Neuronal stem cell (in vitro differentiated cells): Measurements from ENCODE around the gene ZNF566.
A peak's percentile ranks its signal among the peaks of the same experiment; 100 is the strongest.
"Not testable (repeated sequence)": the region's sequence is repeated elsewhere in the genome, so short reads cannot be mapped to it uniquely, and the experiment has no call there.

Experiments
- DNase-seq: peaks from one replicate; pipeline ENCODE4 v3.0.0-alpha.2; 2013; ENCODE audit warnings: low spot score
- H2AFZ ChIP-seq: one replicate; pipeline ENCODE4 v1.6.1; 2013; ENCODE audit warnings: mild to moderate bottlenecking, low read length, inconsistent platforms
- H2AK5ac ChIP-seq: 2 replicates; pipeline ENCODE4 v1.6.1; 2013; ENCODE audit warnings: low read depth, mild to moderate bottlenecking, inconsistent platforms, low read length, moderate library complexity, mixed read lengths
- H2BK120ac ChIP-seq: 2 replicates; pipeline ENCODE4 v1.6.1; 2013; ENCODE audit warnings: low read depth, mild to moderate bottlenecking, inconsistent platforms, low read length, moderate library complexity, mixed read lengths
- H2BK12ac ChIP-seq: one replicate; pipeline ENCODE4 v1.6.1; 2013; ENCODE audit warnings: low read length, inconsistent platforms
- H2BK15ac ChIP-seq: 2 replicates; pipeline ENCODE4 v1.6.1; 2013; ENCODE audit warnings: mild to moderate bottlenecking, low read length, inconsistent platforms, mixed read lengths
- H2BK5ac ChIP-seq: one replicate; pipeline ENCODE4 v1.6.1; 2013; ENCODE audit warnings: inconsistent platforms, mild to moderate bottlenecking, low read length, moderate library complexity
- H3K14ac ChIP-seq: one replicate; pipeline ENCODE4 v1.6.1; 2013; ENCODE audit warnings: low read length, inconsistent platforms
- H3K18ac ChIP-seq: 2 replicates; pipeline ENCODE4 v1.6.1; 2013; ENCODE audit warnings: low read length, inconsistent platforms
- H3K23ac ChIP-seq: 2 replicates; pipeline ENCODE4 v1.6.1; 2013; ENCODE audit warnings: low read depth, mild to moderate bottlenecking, mixed read lengths, low read length, inconsistent platforms; ENCODE audit not compliant: poor library complexity
- H3K27ac ChIP-seq: replicated peaks from 3 replicates; pipeline ENCODE4 v1.5.1; 2013; ENCODE audit warnings: low read length, inconsistent platforms
- H3K27me3 ChIP-seq, 3 experiments: 2 replicates each; pipeline ENCODE4 v1.6.1; 2013; ENCODE audit warnings: low read length in 3 of 3, mild to moderate bottlenecking in 2 of 3, inconsistent platforms in 1 of 3, low read depth in 1 of 3, mixed read lengths in 1 of 3, moderate library complexity in 1 of 3; ENCODE audit not compliant: control insufficient read depth in 3 of 3, insufficient read depth in 3 of 3
- H3K36me3 ChIP-seq, 2 donors: replicated peaks in 1 of 2; 2 replicates each; pipeline ENCODE4 v1.6.1; 2013; ENCODE audit warnings: low read length in 2 of 2; ENCODE audit not compliant: control insufficient read depth in 2 of 2, insufficient read depth in 2 of 2
- H3K4ac ChIP-seq: 2 replicates; pipeline ENCODE4 v1.6.1; 2013; ENCODE audit warnings: inconsistent platforms, mild to moderate bottlenecking, low read length, moderate library complexity
- H3K4me1 ChIP-seq, 2 donors: 1 replicate in 1 of 2; 2 replicates in 1 of 2; pipeline ENCODE4 v1.6.1; 2013; ENCODE audit warnings: low read length in 2 of 2, low read depth in 1 of 2; ENCODE audit not compliant: control insufficient read depth in 2 of 2, insufficient read depth in 1 of 2
- H3K4me2 ChIP-seq: one replicate; pipeline ENCODE4 v1.6.1; 2013; ENCODE audit warnings: mild to moderate bottlenecking, low read length, inconsistent platforms; ENCODE audit not compliant: insufficient read depth, poor library complexity, severe bottlenecking
- H3K4me3 ChIP-seq, 2 donors: 2 replicates each; pipeline ENCODE4 v1.5.1; 2013; ENCODE audit warnings: low read length in 2 of 2, mild to moderate bottlenecking in 2 of 2, inconsistent platforms in 1 of 2, moderate library complexity in 1 of 2
- H3K79me1 ChIP-seq: one replicate; pipeline ENCODE4 v1.6.1; 2013; ENCODE audit warnings: low read depth, mild to moderate bottlenecking, inconsistent platforms, low read length, moderate library complexity
- H3K9ac ChIP-seq: one replicate; pipeline ENCODE4 v1.6.1; 2013; ENCODE audit warnings: mild to moderate bottlenecking, low read depth, low read length, inconsistent platforms; ENCODE audit not compliant: poor library complexity
- H3K9me3 ChIP-seq, 2 donors: replicated peaks in 1 of 2; 2 replicates each; pipeline versions ENCODE3 to v1.6.1; 2013; ENCODE audit warnings: low read length in 2 of 2, mild to moderate bottlenecking in 2 of 2, inconsistent platforms in 1 of 2, low read depth in 1 of 2, mixed read lengths in 1 of 2, moderate library complexity in 1 of 2; ENCODE audit not compliant: control insufficient read depth in 2 of 2, insufficient read depth in 1 of 2
- H4K8ac ChIP-seq: one replicate; pipeline ENCODE4 v1.6.1; 2013; ENCODE audit warnings: low read depth, mild to moderate bottlenecking, inconsistent platforms, low read length, moderate library complexity
- H4K91ac ChIP-seq: one replicate; pipeline ENCODE4 v1.6.1; 2013; ENCODE audit warnings: low read length, low read depth, mild to moderate bottlenecking, inconsistent platforms; ENCODE audit not compliant: poor library complexity
- WGBS, 2 donors: extraction: QIAGEN DNeasy Blood & Tissue Kit; methylation state at CpG; one replicate each; pipeline ENCODE4 v1.1.7; 2013; ENCODE audit warnings: missing lambda C conversion rate in 2 of 2, mixed read lengths in 1 of 2; ENCODE audit not compliant: insufficient read length in 2 of 2, insufficient replicate concordance in 1 of 2; ENCODE audit errors: extremely low coverage in 2 of 2; 5-methylcytosine and 5-hydroxymethylcytosine counted together

The ZNF566 gene

DNA sequence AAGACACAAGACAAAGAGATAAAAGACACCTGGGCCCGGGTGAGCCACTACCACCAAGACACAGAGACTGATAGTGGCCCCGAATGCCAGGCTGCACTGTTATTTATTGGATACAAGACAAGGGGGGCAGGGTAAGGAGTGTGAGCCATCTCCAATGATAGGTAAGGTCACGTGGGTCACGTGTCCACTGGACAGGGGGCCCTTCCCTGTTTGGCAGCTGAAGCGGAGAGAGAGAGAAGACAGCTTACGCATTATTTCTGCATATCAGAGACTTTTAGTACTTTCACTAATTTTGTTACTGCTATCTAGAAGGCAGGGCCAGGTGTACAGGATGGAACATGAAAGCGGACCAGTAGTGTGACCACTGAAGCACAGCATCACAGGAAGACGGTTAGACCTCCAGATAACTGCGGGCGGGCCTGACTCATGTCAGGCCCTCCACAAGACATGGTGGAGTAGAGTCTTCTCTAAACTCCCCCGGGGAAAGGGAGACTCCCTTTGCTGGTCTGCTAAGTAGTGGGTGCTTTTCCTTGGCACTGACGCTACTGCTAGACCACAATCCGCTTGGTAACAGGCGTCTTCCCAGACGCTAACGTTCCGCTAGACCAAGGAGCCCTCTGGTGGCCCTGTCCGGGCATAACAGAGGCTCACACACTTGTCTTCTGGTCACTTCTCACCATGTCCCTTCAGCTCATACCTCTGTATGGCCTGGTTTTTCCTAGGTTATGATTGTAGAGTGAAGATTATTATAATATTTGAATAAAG is 3.5 kb upstream of the ZNF566 start:
- H2AK5ac ChIP-seq, H3K23ac ChIP-seq, H2BK120ac ChIP-seq, H3K14ac ChIP-seq, H2BK5ac ChIP-seq, H3K18ac ChIP-seq, H2AFZ ChIP-seq, H3K4me1 ChIP-seq, H4K8ac ChIP-seq, H3K36me3 ChIP-seq, H3K27ac ChIP-seq, H2BK12ac ChIP-seq, DNase-seq, H3K4me2 ChIP-seq, H3K4ac ChIP-seq, H3K9ac ChIP-seq, H3K4me3 ChIP-seq, H3K27me3 ChIP-seq, H4K91ac ChIP-seq, H2BK15ac ChIP-seq, H3K79me1 ChIP-seq: not testable (repeated sequence)
- peaks cover 19 to 20% of the 10 kb centered on the region in 2 donors for H3K9me3 ChIP-seq
- no CpG with 5 or more reads among the region's 18 CpGs for WGBS, 2 donors

GRCh38 chr19:36490846-36491245 is 1.5 kb upstream of the ZNF566 start:
- H3K4me3 ChIP-seq, H2BK120ac ChIP-seq, H3K4ac ChIP-seq, H3K23ac ChIP-seq, H3K14ac ChIP-seq, H2BK5ac ChIP-seq, H3K4me2 ChIP-seq, H4K8ac ChIP-seq, H3K79me1 ChIP-seq, H3K27ac ChIP-seq, H3K18ac ChIP-seq, H3K4me1 ChIP-seq, H3K27me3 ChIP-seq, H2AK5ac ChIP-seq, H4K91ac ChIP-seq, H2AFZ ChIP-seq, H3K36me3 ChIP-seq, H2BK15ac ChIP-seq, DNase-seq, H2BK12ac ChIP-seq, H3K9ac ChIP-seq: not testable (repeated sequence)
- H3K9me3 ChIP-seq, result peaks cover 4 to 24% of the 10 kb centered on the region in 2 donors
- no CpG with 5 or more reads among the region's 29 CpGs for WGBS, 2 donors

GRCh38 chr19:36489920-36490415 is 607 bp upstream of the ZNF566 start:
- peak overlapping the region; percentile 60 for H3K18ac ChIP-seq
- peak overlapping the region; percentile 78 for H3K27ac ChIP-seq
- H3K9ac ChIP-seq, result no peak overlapping the region
- peak overlapping the region; percentile 21 for H4K8ac ChIP-seq
- H2BK5ac ChIP-seq, result no peak overlapping the region
- H2AK5ac ChIP-seq, result no peak overlapping the region
- no peak overlapping the region for H3K4me2 ChIP-seq
- no peak overlapping the region for H2BK12ac ChIP-seq
- H3K14ac ChIP-seq, result no peak overlapping the region
- no peaks in the 10 kb centered on the region for H3K27me3 ChIP-seq
- peaks cover 5 to 32% of the 10 kb centered on the region in 2 donors for H3K9me3 ChIP-seq
- H3K23ac ChIP-seq, result no peak overlapping the region
- H3K4me1 ChIP-seq, result peaks cover 2% of the 10 kb centered on the region in 2 donors
- peak; percentile 93 for DNase-seq
- H2BK120ac ChIP-seq, result no peak overlapping the region
- H2BK15ac ChIP-seq, result no peak overlapping the region
- H3K36me3 ChIP-seq, result peaks cover 0 to 11% of the 10 kb centered on the region in 2 donors
- peak overlapping the region; percentile 98 for H2AFZ ChIP-seq
- no peak overlapping the region for H4K91ac ChIP-seq
- H3K4me3 ChIP-seq, result peak overlapping the region; percentile 65 to 87
- no peak overlapping the region for H3K4ac ChIP-seq
- H3K79me1 ChIP-seq, result peaks cover 4% of the 10 kb centered on the region
- no CpG with 5 or more reads among the region's 15 CpGs for WGBS, 2 donors

DNA sequence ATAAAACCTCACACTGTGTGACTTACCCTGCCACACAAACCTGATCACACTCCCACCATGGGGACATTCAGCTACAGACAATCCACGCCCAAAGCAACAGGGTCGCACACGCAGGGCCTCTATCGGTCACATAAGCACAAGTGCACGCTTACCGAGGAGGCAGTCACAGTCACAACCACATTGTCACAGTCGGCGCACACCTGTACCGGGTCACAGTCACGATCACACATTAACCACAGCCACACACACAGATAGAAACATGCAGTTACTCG is 579 bp downstream of the ZNF566 start:
- Histone ChIP-seq H3K4ac (peak overlapping the region; percentile 53), H3K27me3 (no peaks in the 10 kb centered on the region), H4K91ac (peak overlapping the region; percentile 6), H2BK12ac (no peak overlapping the region), H3K79me1 (peaks cover 4% of the 10 kb centered on the region), H3K9ac (peak overlapping the region; percentile 98), H2AFZ (peak overlapping the region; percentile 98), H2AK5ac (no peak overlapping the region), H3K4me3 (peak overlapping the region; percentile 65 to 87), H3K36me3 (peaks cover 0 to 18% of the 10 kb centered on the region in 2 donors), H3K18ac (peak overlapping the region; percentile 92), H4K8ac (peak overlapping the region; percentile 78), H2BK120ac (no peak overlapping the region), H2BK15ac (no peak overlapping the region), H3K4me1 (peaks cover 2% of the 10 kb centered on the region in 2 donors), H3K27ac (no peak overlapping the region), H3K9me3 (peaks cover 5 to 40% of the 10 kb centered on the region in 2 donors), H3K14ac (peak overlapping the region; percentile 10), H3K23ac (peak overlapping the region; percentile 50), H3K4me2 (peak overlapping the region; percentile 88), H2BK5ac (no peak overlapping the region)
- no CpG with 5 or more reads among the region's 11 CpGs for WGBS, 2 donors
- no peak for DNase-seq
